ENCODE data around the gene NBEA.

Gene NBEA, protein sequence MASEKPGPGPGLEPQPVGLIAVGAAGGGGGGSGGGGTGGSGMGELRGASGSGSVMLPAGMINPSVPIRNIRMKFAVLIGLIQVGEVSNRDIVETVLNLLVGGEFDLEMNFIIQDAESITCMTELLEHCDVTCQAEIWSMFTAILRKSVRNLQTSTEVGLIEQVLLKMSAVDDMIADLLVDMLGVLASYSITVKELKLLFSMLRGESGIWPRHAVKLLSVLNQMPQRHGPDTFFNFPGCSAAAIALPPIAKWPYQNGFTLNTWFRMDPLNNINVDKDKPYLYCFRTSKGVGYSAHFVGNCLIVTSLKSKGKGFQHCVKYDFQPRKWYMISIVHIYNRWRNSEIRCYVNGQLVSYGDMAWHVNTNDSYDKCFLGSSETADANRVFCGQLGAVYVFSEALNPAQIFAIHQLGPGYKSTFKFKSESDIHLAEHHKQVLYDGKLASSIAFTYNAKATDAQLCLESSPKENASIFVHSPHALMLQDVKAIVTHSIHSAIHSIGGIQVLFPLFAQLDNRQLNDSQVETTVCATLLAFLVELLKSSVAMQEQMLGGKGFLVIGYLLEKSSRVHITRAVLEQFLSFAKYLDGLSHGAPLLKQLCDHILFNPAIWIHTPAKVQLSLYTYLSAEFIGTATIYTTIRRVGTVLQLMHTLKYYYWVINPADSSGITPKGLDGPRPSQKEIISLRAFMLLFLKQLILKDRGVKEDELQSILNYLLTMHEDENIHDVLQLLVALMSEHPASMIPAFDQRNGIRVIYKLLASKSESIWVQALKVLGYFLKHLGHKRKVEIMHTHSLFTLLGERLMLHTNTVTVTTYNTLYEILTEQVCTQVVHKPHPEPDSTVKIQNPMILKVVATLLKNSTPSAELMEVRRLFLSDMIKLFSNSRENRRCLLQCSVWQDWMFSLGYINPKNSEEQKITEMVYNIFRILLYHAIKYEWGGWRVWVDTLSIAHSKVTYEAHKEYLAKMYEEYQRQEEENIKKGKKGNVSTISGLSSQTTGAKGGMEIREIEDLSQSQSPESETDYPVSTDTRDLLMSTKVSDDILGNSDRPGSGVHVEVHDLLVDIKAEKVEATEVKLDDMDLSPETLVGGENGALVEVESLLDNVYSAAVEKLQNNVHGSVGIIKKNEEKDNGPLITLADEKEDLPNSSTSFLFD (N-terminal part only)

DNA sequence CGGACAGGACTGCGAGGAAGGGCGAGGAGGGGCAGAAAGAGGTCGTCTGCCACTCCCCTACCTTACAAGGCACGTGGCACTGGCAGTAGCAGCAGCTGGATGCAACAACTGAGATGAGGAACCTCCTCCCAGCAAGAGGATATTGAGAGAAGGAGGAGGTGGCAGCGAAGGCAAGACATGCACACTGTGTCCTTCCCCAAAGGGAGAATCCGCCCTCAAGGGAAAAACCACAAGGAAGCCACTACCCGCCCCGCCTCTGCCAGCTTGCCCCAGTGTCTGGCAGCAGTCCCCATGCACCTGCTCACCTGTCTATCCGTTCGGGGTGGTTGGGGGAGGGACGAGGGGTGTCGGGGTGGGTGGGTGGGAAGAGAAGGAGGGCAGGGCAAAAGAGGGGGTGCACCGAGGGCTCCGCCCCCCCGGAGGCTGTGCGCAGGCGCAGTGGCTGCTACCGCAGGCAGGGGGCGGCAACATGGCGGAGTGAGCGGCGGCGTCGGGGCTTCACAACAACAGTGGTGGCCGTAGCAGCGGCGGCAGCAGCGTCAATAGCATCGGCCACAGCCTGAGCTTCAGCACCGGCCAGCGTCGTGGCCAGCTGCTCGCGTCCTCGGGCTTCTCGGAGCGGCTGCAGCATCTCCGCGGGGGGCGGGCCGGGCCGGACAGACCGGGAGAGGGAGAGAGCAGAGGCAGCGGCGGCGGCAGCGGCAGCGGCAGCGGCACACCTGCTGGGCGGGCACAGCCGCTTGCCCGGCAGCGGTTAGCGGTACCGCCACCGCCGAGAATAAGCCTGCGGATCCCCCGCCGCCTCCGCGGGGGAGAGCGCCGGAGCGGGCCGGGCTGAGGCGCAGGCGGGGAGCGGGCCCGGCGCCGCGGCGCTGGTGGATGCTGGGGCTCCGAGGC, at the start of gene NBEA:
Gene NBEA (plus strand): TSS at position 436 of the 897 bp plus-strand sequence. CDS start 551 bp downstream, outside the sequence.
- Histone ChIP-seq H3K9ac (ENCODE audit: low read length) (peak within 1 kb of the TSS; percentile 69), H3K36me3 (ENCODE audit: control insufficient read depth, insufficient read depth, low read length, severe bottlenecking) (no peaks in the 10 kb centered on the region), H3K27me3 (replicated peaks; ENCODE audit: control insufficient read depth, insufficient read depth, low read length) (peaks cover 5% of the 10 kb centered on the region), H3K4me1 (ENCODE audit: control insufficient read depth, insufficient read depth, low read length) (peaks cover 7% of the 10 kb centered on the region), H3K4me3 (ENCODE audit: low read length) (peak within 1 kb of the TSS; percentile 90), H3K9me3 (ENCODE audit: control insufficient read depth, low read length) (no peaks in the 10 kb centered on the region)
- DNase-seq (ENCODE audit: low read depth) = peak; percentile 82

DNA sequence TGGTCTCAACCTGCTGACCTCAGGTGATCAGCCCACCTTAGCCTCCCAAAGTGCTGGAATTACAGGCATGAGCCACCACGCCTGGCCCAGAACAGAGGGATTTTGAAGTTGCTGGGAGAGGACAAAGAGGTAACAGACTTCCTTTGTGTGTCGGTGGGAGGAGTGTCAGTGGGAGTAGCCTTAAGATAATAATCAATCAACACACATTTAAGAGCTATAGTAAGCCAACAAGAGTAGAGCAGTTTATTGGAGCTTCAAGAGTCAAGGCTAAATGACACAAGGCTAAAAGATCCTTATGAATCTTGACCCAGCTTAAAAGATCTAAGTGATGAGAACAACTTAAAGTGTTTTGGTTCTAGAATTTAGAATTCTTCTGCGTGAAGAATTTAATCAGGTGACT, 47.3 kb upstream of the NBEA start:
- H3K36me3 ChIP-seq (ENCODE audit: control insufficient read depth, insufficient read depth, low read length, severe bottlenecking) = no peaks in the 10 kb centered on the region
- H3K27me3 ChIP-seq (replicated peaks; ENCODE audit: control insufficient read depth, insufficient read depth, low read length) = no peaks in the 10 kb centered on the region
- H3K4me1 ChIP-seq (ENCODE audit: control insufficient read depth, insufficient read depth, low read length) = no peaks in the 10 kb centered on the region
- no peak for DNase-seq (ENCODE audit: low read depth)
- H3K9me3 ChIP-seq (ENCODE audit: control insufficient read depth, low read length) = no peaks in the 10 kb centered on the region
- no peak overlapping the region for H3K4me3 ChIP-seq (ENCODE audit: low read length)
- no peak overlapping the region for H3K9ac ChIP-seq (ENCODE audit: low read length)

DNA sequence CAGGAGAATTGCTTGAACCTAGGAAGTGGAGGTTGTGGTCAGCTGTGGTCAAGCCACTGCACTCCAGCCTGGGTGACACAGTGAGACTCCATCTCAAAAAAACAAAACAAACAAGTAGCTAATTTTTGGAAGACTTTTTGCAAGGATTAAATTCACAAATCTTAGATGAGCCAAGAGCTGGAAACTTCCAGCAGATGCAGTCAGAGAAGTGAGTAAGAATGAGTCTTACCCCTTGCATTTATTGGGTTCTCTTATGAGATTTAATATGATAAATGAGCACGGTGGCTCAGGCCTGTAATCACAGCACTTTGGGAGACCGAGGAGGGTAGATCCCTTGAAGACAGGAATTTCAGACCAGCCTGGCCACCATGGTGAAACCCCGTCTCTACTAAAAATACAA, 44.9 kb upstream of the NBEA start:
- DNase-seq (ENCODE audit: low read depth) = no peak
- Histone ChIP-seq H3K4me3 (ENCODE audit: low read length) (no peak overlapping the region), H3K36me3 (ENCODE audit: control insufficient read depth, insufficient read depth, low read length, severe bottlenecking) (no peaks in the 10 kb centered on the region), H3K9ac (ENCODE audit: low read length) (no peak overlapping the region), H3K9me3 (ENCODE audit: control insufficient read depth, low read length) (no peaks in the 10 kb centered on the region), H3K27me3 (replicated peaks; ENCODE audit: control insufficient read depth, insufficient read depth, low read length) (no peaks in the 10 kb centered on the region), H3K4me1 (ENCODE audit: control insufficient read depth, insufficient read depth, low read length) (no peaks in the 10 kb centered on the region)

DNA sequence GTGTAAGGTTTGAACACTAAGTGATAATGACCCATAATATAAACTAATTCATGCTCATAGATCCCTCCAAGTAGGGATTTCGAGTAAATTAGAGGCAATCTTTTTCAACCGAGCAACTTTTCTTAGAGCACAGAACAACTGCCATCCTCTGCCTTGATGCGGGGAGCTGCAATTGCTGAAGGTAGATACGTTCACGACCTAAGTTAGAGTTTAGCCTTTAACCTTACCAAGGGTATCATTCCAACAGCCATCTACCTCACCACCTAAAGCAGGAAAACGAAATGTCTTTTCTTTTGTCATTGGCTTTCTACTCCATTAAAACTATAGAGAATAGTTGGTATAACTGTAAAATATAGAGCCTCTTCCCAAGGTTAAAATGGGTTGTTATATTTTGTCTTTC, 42.2 kb upstream of the NBEA start:
- no peaks in the 10 kb centered on the region for H3K4me1 ChIP-seq (ENCODE audit: control insufficient read depth, insufficient read depth, low read length)
- H3K4me3 ChIP-seq (ENCODE audit: low read length) = no peak overlapping the region
- no peak for DNase-seq (ENCODE audit: low read depth)
- no peaks in the 10 kb centered on the region for H3K9me3 ChIP-seq (ENCODE audit: control insufficient read depth, low read length)
- H3K36me3 ChIP-seq (ENCODE audit: control insufficient read depth, insufficient read depth, low read length, severe bottlenecking) = no peaks in the 10 kb centered on the region
- H3K27me3 ChIP-seq (replicated peaks; ENCODE audit: control insufficient read depth, insufficient read depth, low read length) = no peaks in the 10 kb centered on the region
- H3K9ac ChIP-seq (ENCODE audit: low read length) = no peak overlapping the region

DNA sequence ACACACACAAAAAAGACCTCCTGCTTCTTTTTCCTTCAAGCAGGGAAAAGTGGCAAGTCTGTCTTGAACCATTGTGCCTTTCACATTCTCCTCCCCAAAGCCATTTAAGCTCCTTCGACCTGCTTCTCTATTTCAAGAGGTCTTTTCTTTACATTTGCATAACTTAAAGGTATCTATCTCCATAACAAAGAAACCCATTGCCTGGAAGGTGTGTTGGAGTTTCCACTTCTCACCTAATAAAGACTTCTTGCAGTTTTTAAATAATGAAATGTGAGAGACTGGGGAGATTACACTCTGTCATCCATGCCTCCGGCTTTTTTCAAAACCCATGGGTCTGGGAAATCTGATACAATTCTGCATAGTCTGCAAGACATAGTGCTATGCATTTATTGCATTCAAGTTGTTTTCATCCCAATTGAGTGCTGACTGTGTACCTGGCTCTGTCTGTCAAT, 41.8 kb upstream of the NBEA start:
- no peak for DNase-seq (ENCODE audit: low read depth)
- H3K36me3 ChIP-seq (ENCODE audit: control insufficient read depth, insufficient read depth, low read length, severe bottlenecking) = no peaks in the 10 kb centered on the region
- H3K4me3 ChIP-seq (ENCODE audit: low read length) = no peak overlapping the region
- no peaks in the 10 kb centered on the region for H3K9me3 ChIP-seq (ENCODE audit: control insufficient read depth, low read length)
- no peaks in the 10 kb centered on the region for H3K4me1 ChIP-seq (ENCODE audit: control insufficient read depth, insufficient read depth, low read length)
- no peak overlapping the region for H3K9ac ChIP-seq (ENCODE audit: low read length)
- no peaks in the 10 kb centered on the region for H3K27me3 ChIP-seq (replicated peaks; ENCODE audit: control insufficient read depth, insufficient read depth, low read length)

DNA sequence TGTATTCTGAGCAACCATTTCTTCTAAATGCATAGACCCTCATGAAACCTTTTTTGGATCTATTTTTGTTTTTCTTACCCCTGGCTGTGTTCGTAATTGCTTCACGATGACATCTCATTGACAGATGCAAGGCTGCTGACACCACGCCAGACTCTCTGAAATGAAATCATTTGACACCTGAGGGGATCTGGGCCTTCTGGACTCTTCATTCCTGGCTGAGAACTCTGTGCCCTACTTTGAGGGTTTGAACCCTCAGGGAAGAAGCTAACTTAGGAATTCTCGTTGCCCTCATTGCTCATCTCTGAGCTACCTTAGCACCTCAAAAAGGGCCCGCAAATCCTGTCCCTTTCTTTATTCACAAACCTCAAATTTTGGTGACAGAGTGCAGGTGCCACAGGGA, 40.5 kb upstream of the NBEA start:
- Histone ChIP-seq H3K9me3 (ENCODE audit: control insufficient read depth, low read length) (no peaks in the 10 kb centered on the region), H3K36me3 (ENCODE audit: control insufficient read depth, insufficient read depth, low read length, severe bottlenecking) (no peaks in the 10 kb centered on the region), H3K27me3 (replicated peaks; ENCODE audit: control insufficient read depth, insufficient read depth, low read length) (no peaks in the 10 kb centered on the region), H3K4me1 (ENCODE audit: control insufficient read depth, insufficient read depth, low read length) (no peaks in the 10 kb centered on the region), H3K4me3 (ENCODE audit: low read length) (no peak overlapping the region), H3K9ac (ENCODE audit: low read length) (no peak overlapping the region)
- DNase-seq (ENCODE audit: low read depth) = no peak

DNA sequence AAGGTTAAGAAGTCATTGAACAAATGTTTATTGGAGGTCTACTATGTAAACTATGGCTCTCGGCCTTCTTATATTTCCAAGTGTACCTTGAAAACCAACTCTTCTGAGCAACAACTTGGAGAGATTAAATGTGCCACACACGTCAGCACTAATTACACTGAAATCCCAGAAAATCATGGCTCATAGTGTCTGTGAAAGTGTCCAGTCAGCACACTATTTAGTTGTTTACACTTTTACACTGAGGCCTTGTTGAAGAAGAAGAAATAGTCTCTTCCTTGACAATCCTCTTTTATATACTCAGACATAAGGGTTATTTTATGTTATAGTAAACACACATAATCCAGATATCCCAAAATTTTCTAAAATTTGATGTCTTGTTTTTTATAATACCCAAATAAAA, 30.9 kb upstream of the NBEA start:
- H3K36me3 ChIP-seq (ENCODE audit: control insufficient read depth, insufficient read depth, low read length, severe bottlenecking) = no peaks in the 10 kb centered on the region
- H3K9ac ChIP-seq (ENCODE audit: low read length) = no peak overlapping the region
- no peaks in the 10 kb centered on the region for H3K4me1 ChIP-seq (ENCODE audit: control insufficient read depth, insufficient read depth, low read length)
- peaks cover 4% of the 10 kb centered on the region for H3K9me3 ChIP-seq (ENCODE audit: control insufficient read depth, low read length)
- DNase-seq (ENCODE audit: low read depth) = no peak
- peaks cover 5% of the 10 kb centered on the region for H3K27me3 ChIP-seq (replicated peaks; ENCODE audit: control insufficient read depth, insufficient read depth, low read length)
- H3K4me3 ChIP-seq (ENCODE audit: low read length) = no peak overlapping the region

DNA sequence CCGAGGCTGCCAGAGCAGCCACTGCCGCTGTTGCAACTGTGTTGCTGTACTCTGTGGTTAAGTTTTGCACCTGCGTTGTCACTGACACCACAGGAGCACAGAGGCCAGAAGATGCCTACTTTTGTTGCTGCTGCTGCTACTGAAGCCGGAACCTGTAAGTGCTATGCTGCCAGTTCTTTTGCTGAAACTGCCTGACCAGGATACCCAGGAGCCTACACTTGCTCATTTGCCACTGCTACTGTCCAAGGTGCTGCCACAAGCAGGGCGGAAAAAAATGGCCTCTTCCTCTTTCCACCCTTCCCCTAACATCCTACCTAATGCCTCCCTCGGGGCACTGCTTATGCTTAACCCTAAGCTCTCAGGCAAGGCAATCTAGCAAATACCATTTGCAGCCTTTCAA, 29.0 kb upstream of the NBEA start:
- Histone ChIP-seq H3K36me3 (ENCODE audit: control insufficient read depth, insufficient read depth, low read length, severe bottlenecking) (no peaks in the 10 kb centered on the region), H3K9ac (ENCODE audit: low read length) (no peak overlapping the region), H3K9me3 (ENCODE audit: control insufficient read depth, low read length) (peaks cover 8% of the 10 kb centered on the region), H3K4me3 (ENCODE audit: low read length) (no peak overlapping the region), H3K4me1 (ENCODE audit: control insufficient read depth, insufficient read depth, low read length) (no peaks in the 10 kb centered on the region), H3K27me3 (replicated peaks; ENCODE audit: control insufficient read depth, insufficient read depth, low read length) (peaks cover under 1% of the 10 kb centered on the region)
- DNase-seq (ENCODE audit: low read depth) = peak; percentile 33

DNA sequence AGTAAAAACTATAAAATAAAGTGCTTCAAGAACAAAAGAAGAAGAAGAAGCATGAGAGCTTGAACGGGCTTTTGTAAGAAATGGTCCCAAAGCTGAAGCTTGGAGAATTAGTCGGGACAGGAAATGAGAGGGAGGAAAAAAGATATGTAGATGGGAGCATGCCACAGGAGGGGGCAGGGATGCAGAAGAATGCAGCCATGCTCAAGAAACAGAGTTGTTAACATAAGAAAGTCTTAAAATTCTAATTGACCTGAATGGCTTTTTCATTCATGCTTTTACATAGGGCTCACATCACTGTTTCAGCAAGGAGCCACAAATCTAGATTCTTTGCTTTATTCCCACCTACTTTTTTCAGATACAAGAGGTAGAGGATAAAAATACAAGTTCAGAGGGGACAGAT, 27.7 kb upstream of the NBEA start:
- peaks cover 8% of the 10 kb centered on the region for H3K9me3 ChIP-seq (ENCODE audit: control insufficient read depth, low read length)
- no peaks in the 10 kb centered on the region for H3K36me3 ChIP-seq (ENCODE audit: control insufficient read depth, insufficient read depth, low read length, severe bottlenecking)
- no peaks in the 10 kb centered on the region for H3K4me1 ChIP-seq (ENCODE audit: control insufficient read depth, insufficient read depth, low read length)
- H3K4me3 ChIP-seq (ENCODE audit: low read length) = no peak overlapping the region
- H3K27me3 ChIP-seq (replicated peaks; ENCODE audit: control insufficient read depth, insufficient read depth, low read length) = no peaks in the 10 kb centered on the region
- DNase-seq (ENCODE audit: low read depth) = no peak
- no peak overlapping the region for H3K9ac ChIP-seq (ENCODE audit: low read length)

DNA sequence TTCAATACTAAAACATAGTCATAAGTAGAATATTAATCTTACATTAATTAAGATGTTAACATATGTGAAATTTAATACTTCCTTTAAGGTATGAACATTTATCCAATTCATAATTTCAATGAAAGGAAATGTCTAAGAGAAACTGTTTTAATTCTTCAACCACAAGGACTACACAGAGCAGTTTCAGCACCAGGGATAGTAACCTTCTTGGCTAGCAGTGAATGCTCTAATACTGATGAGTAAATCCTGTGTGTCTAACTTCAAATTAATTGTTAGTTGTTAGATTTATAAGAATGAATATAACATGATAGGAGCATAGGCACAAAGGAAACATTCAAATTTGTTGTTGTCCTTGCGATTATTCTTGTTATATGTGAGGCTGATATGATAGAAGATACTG, 15.6 kb upstream of the NBEA start:
- peak; percentile 68 for DNase-seq (ENCODE audit: low read depth)
- H3K27me3 ChIP-seq (replicated peaks; ENCODE audit: control insufficient read depth, insufficient read depth, low read length) = no peaks in the 10 kb centered on the region

More for the DNA sequence above, 15.6 kb upstream of the NBEA start:
- Histone ChIP-seq H3K4me1 (ENCODE audit: control insufficient read depth, insufficient read depth, low read length) (no peaks in the 10 kb centered on the region), H3K9ac (ENCODE audit: low read length) (no peak overlapping the region), H3K36me3 (ENCODE audit: control insufficient read depth, insufficient read depth, low read length, severe bottlenecking) (no peaks in the 10 kb centered on the region), H3K4me3 (ENCODE audit: low read length) (no peak overlapping the region), H3K9me3 (ENCODE audit: control insufficient read depth, low read length) (no peaks in the 10 kb centered on the region)
